Activated T-helper 2 cell treated with anti-CD3 and anti-CD28 coated beads, Interferon-gamma antibody, Interleukin-2, Interleukin-4, amounts not matched to agents 10 μg/mL and 5 μg/mL and 100 μg/mL, durations not matched to agents 14 hours and 24 hours and 36 hours (primary cell): ENCODE data around the gene PKIB. TPM values are rescaled to one million over a fixed set of nuclear protein-coding genes. Genes with fewer than 3 reads are reported as not detected.

ENCODE experiments used
- DNase-seq: peaks from one replicate; pipeline ENCODE4 v3.0.0; 2021; ENCODE audit warnings: low spot score
- H3K27ac Mint-ChIP-seq: one replicate; pipeline ENCODE4 v1.8.0; 2021; ENCODE audit warnings: mixed read lengths
- H3K27me3 Mint-ChIP-seq: one replicate; pipeline ENCODE4 v1.8.0; 2021; ENCODE audit warnings: low read depth, mixed read lengths
- H3K36me3 Mint-ChIP-seq: one replicate; pipeline ENCODE4 v1.8.0; 2021; ENCODE audit warnings: low read depth, mixed read lengths
- H3K4me1 Mint-ChIP-seq: one replicate; pipeline ENCODE4 v1.8.0; 2021; ENCODE audit warnings: low read depth, mixed read lengths
- H3K4me3 Mint-ChIP-seq: one replicate; pipeline ENCODE4 v1.8.0; 2021; ENCODE audit warnings: low read depth, mild to moderate bottlenecking, moderate library complexity, mixed read lengths
- H3K9me3 Mint-ChIP-seq: one replicate; pipeline ENCODE4 v1.8.0; 2021; ENCODE audit warnings: mixed read lengths
- intact Hi-C: fragments of 100-400 bp; cut with micrococcal nuclease; formaldehyde crosslinking; loops from one replicate; pipeline ENCODE4 v1.15.1; 2023
- total RNA-seq: library from RNA; stranded (reverse); gene quantifications from 2 replicates; pipeline ENCODE4 v1.2.3, GENCODE V29; 2022

Gene PKIB
- total RNA-seq, 1 donor from 2014 or later = 0.52 TPM

GRCh38 chr6:122772724-122773415, 162.7 kb downstream of the PKIB start:
- no peak overlapping the region for H3K4me3 Mint-ChIP-seq
- no peaks in the 10 kb centered on the region for H3K9me3 Mint-ChIP-seq
- no peaks in the 10 kb centered on the region for H3K4me1 Mint-ChIP-seq
- H3K36me3 Mint-ChIP-seq = no peaks in the 10 kb centered on the region
- H3K27ac Mint-ChIP-seq = no peak overlapping the region
- intact Hi-C loops = no loop called here
- peaks cover 14% of the 10 kb centered on the region for H3K27me3 Mint-ChIP-seq
- no peak for DNase-seq

Other genes starting within 250 kb of the PKIB start
- 14.3 and 15.0 TPM in 2 replicates for gene HSF2, start 210.8 kb upstream of the PKIB start, total RNA-seq
- 44.0 and 46.4 TPM in 2 replicates for gene SERINC1, start 138.6 kb upstream of the PKIB start, total RNA-seq
- not detected in 2 replicates for gene FABP7, start 169.3 kb downstream of the PKIB start, total RNA-seq
- 1.3 and 1.6 TPM in 2 replicates for gene SMPDL3A, start 178.9 kb downstream of the PKIB start, total RNA-seq